Activated B cell treated with CpG ODN at 0.5 μM for 24 hours (primary cell): ENCODE results near the gene BARX2. TPM values are rescaled to one million over a fixed set of nuclear protein-coding genes. Genes with fewer than 3 reads are reported as not detected.

Experiments used
- ATAC-seq: fragments of 200-7000 bp; cut with Tn5 transposase; one replicate; pipeline ENCODE4 v1.10.0; 2021; ENCODE audit warnings: low read depth, mild to moderate bottlenecking, moderate library complexity
- CTCF ChIA-PET: fragments of 350-600 bp; sonication (Branson Sonifier 250); formaldehyde crosslinking; loops from one replicate; lab custom pipeline; 2021; ENCODE audit warnings: antibody characterized with exemption; lab: Charles Lee
- POLR2A ChIA-PET: fragments of 350-600 bp; sonication (Branson Sonifier 250); formaldehyde crosslinking; loops from one replicate; lab custom pipeline; 2021; ENCODE audit warnings: antibody characterized with exemption; lab: Charles Lee
- DNase-seq: peaks from one replicate; pipeline ENCODE4 v3.0.0; 2022
- H3K27ac Mint-ChIP-seq: one replicate; pipeline ENCODE4 v1.8.0; 2020; ENCODE audit warnings: mixed read lengths
- H3K27me3 Mint-ChIP-seq: one replicate; pipeline ENCODE4 v1.8.0; 2021; ENCODE audit warnings: mixed read lengths
- H3K36me3 Mint-ChIP-seq: one replicate; pipeline ENCODE4 v1.8.0; 2021; ENCODE audit warnings: low read depth, mixed read lengths
- H3K4me1 Mint-ChIP-seq: one replicate; pipeline ENCODE4 v1.8.0; 2021; ENCODE audit warnings: mixed read lengths
- H3K4me3 Mint-ChIP-seq: one replicate; pipeline ENCODE4 v1.8.0; 2020; ENCODE audit warnings: mild to moderate bottlenecking, mixed read lengths
- H3K9me3 Mint-ChIP-seq: one replicate; pipeline ENCODE4 v1.8.0; 2020; ENCODE audit warnings: mixed read lengths
- intact Hi-C: fragments of 100-400 bp; cut with micrococcal nuclease; formaldehyde crosslinking; loops from one replicate; pipeline ENCODE4 v1.15.1; 2024
- total RNA-seq: library from RNA; stranded (reverse); gene quantifications from 2 replicates; pipeline ENCODE4 v1.2.3, GENCODE V29; 2022
- TF ChIP-seq, protein P1 (sequence below): fragments of 200-600 bp; IDR thresholded peaks from one replicate; pipeline ENCODE4 v1.8.0; 2022; ENCODE audit warnings: antibody characterized with exemption, mild to moderate bottlenecking

Gene BARX2
- total RNA-seq, 1 donor from 2014 or later = not detected

DNA sequence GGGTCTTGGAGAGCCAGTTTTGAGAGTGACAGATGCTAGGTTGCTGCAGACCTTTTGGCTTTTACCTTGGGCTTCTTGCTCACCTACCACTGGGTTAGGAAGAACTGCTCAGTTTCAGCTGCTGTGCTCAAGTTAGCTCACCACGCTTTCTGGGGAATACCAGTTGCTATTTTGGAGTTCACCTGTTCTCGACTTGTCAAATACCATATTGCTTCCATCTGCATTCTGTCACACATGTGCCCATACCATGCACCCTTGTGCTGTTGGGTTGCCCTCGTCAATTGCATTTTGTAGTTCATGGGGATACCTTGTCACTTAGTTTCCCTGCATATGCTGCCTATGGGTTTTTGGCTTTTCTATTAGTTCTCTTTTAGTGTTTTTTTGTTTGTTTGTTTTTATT is 23.0 kb upstream of the BARX2 start:
- no peak for DNase-seq
- Mint-ChIP-seq H3K4me1 (no peaks in the 10 kb centered on the region), H3K9me3 (peaks cover 3% of the 10 kb centered on the region), H3K27ac (no peak overlapping the region), H3K36me3 (no peaks in the 10 kb centered on the region), H3K27me3 (peaks cover 3% of the 10 kb centered on the region), H3K4me3 (no peak overlapping the region)
- intact Hi-C loops = no loop called here
- TF ChIP-seq, protein P1, sequence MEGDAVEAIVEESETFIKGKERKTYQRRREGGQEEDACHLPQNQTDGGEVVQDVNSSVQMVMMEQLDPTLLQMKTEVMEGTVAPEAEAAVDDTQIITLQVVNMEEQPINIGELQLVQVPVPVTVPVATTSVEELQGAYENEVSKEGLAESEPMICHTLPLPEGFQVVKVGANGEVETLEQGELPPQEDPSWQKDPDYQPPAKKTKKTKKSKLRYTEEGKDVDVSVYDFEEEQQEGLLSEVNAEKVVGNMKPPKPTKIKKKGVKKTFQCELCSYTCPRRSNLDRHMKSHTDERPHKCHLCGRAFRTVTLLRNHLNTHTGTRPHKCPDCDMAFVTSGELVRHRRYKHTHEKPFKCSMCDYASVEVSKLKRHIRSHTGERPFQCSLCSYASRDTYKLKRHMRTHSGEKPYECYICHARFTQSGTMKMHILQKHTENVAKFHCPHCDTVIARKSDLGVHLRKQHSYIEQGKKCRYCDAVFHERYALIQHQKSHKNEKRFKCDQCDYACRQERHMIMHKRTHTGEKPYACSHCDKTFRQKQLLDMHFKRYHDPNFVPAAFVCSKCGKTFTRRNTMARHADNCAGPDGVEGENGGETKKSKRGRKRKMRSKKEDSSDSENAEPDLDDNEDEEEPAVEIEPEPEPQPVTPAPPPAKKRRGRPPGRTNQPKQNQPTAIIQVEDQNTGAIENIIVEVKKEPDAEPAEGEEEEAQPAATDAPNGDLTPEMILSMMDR = no peak
- CTCF ChIA-PET = no interaction called here
- POLR2A ChIA-PET = no interaction called here
- ATAC-seq = no peak

DNA sequence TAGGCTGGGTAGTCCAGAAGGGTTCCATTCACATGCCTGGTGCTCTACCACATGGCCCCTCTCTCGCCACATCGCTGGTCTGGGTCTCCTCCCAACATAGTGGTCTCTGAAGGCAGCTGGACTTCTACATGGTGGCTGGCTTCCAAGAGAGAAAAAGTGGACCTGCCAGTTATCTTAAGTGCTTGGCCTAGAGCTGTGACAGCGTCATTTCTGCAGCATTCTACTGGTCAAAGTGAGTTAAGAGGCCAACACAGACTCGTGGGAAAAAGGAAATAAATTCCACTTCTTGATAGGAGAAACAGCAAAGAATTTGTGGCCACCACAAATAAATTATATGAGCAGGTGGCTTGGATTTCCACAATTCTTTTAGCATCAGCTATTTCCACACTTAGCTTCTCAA is 21.0 kb upstream of the BARX2 start:
- Mint-ChIP-seq H3K27ac (no peak overlapping the region), H3K4me3 (no peak overlapping the region), H3K36me3 (no peaks in the 10 kb centered on the region), H3K9me3 (no peaks in the 10 kb centered on the region), H3K27me3 (peaks cover 3% of the 10 kb centered on the region), H3K4me1 (no peaks in the 10 kb centered on the region)
- intact Hi-C loops = no loop called here
- POLR2A ChIA-PET = no interaction called here
- no peak for DNase-seq
- no peak for ATAC-seq
- TF ChIP-seq, protein P1 = no peak
- CTCF ChIA-PET = no interaction called here

DNA sequence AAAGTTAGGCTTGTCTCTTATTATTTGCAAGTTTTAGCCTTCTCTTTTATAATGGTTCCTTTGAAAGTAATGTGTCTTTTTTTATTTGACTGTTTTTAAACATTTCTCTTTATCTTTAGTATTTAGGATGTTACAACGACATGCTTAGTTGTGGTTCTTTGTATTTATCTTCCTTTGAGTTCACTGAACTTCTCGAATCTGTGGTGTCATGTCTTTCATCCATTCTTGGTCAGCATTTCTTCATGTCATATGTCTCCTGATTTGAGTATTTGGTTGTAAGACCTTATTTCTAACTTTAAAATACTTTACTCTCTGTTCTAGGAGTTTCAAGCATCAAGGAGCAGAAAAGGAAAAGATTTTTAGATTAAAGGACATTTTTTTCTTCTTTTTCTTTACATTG is 15.9 kb upstream of the BARX2 start:
- POLR2A ChIA-PET = no interaction called here
- intact Hi-C loops = loop anchor here (5.0 kb wide), 1 partner anchor 773 kb away; no protein-coding TSS in a partner anchor

GRCh38 chr11:129364143-129364654 is 11.4 kb upstream of the BARX2 start:
- H3K4me1 Mint-ChIP-seq = no peaks in the 10 kb centered on the region
- intact Hi-C loops = loop anchor here (2.0 to 5.0 kb wide), 2 partner anchors 331 to 768 kb away; no protein-coding TSS in a partner anchor
- TF ChIP-seq, protein P1 = peak; percentile 56
- POLR2A ChIA-PET = no interaction called here
- H3K27me3 Mint-ChIP-seq = peaks cover 25% of the 10 kb centered on the region
- H3K36me3 Mint-ChIP-seq = no peaks in the 10 kb centered on the region
- H3K4me3 Mint-ChIP-seq = no peak overlapping the region
- H3K9me3 Mint-ChIP-seq = no peaks in the 10 kb centered on the region
- H3K27ac Mint-ChIP-seq = no peak overlapping the region
- peak; percentile 76 for ATAC-seq
- DNase-seq = peak; percentile 40
- CTCF ChIA-PET = interaction anchor here (1.0 kb wide), 1 partner anchor 32 kb away, joined by 4 read pairs; no protein-coding TSS in a partner anchor

More for the DNA sequence above, 15.9 kb upstream of the BARX2 start:
- H3K27ac Mint-ChIP-seq = no peak overlapping the region
- DNase-seq (no peak), ATAC-seq (no peak)
- H3K36me3 Mint-ChIP-seq = no peaks in the 10 kb centered on the region
- no peaks in the 10 kb centered on the region for H3K4me1 Mint-ChIP-seq
- no peaks in the 10 kb centered on the region for H3K9me3 Mint-ChIP-seq
- CTCF ChIA-PET = no interaction called here
- H3K4me3 Mint-ChIP-seq = no peak overlapping the region
- peaks cover 3% of the 10 kb centered on the region for H3K27me3 Mint-ChIP-seq
- TF ChIP-seq, protein P1 = no peak

DNA sequence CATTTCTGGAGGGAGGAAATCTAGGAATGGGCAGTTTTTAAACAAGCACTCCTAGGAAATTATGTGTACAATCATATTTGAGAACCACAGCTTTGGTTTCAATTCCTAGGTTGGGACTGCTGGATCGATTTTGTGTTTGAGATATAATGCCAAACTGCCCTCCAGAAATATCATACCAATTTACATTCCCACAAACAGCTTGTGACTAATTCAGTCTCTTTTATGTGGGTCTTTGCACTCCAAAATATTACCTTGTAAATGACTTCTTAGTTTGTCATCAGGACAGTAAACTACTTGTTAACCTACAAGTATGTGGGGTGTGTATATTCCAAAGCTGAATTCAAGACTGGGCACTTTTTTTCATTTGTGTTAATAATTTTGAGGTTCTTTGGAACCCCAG is 9.8 kb upstream of the BARX2 start:
- TF ChIP-seq, protein P1 = no peak
- H3K27ac Mint-ChIP-seq = no peak overlapping the region
- peaks cover 36% of the 10 kb centered on the region for H3K27me3 Mint-ChIP-seq

More for the DNA sequence above, 9.8 kb upstream of the BARX2 start:
- H3K9me3 Mint-ChIP-seq = no peaks in the 10 kb centered on the region
- H3K36me3 Mint-ChIP-seq = no peaks in the 10 kb centered on the region
- no peaks in the 10 kb centered on the region for H3K4me1 Mint-ChIP-seq
- ATAC-seq (no peak), DNase-seq (no peak)
- CTCF ChIA-PET = no interaction called here
- H3K4me3 Mint-ChIP-seq = no peak overlapping the region
- intact Hi-C loops = loop anchor here (2.0 kb wide), 1 partner anchor 329 kb away; no protein-coding TSS in a partner anchor
- POLR2A ChIA-PET = no interaction called here
